ENCODE data around the gene UBE3B.
"Not testable (repeated sequence)": the region's sequence is repeated elsewhere in the genome, so short reads cannot be mapped to it uniquely, and the experiment has no call there.

The UBE3B gene

DNA sequence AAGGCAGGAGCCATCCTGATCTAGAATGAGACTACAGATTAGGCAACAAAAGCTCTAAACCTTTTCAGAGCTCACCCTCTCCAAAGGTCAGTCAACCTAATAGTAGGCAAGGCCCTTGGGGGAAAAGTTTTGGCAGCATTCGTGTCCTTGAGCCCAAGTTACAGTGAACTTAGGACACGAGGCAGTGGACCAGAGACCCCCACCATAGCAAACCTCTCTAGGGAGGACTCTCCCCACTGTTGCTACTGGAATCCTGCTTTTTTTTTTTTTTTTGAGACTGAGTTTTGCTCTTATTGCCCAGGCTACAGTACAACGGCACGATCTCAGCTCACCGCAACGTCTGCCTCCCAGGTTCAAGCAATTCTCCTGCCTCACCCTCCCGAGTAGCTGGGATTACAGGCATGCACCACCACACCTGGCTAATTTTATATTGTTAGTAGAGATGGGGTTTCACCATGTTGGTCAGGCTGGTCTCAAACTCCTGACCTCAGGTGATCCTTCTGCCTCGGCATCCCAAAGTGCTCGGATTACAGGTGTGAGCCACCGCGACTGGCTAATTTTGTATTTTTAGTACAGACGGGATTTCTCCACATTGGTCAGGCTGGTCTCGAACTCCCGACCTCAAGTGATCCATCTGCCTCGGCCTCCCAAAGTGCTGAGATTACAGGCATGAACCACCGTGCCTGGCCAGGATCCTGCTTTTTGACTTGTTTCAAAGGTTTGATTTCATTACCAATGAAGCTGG, 3.7 kb upstream of the UBE3B start:
- not testable (repeated sequence) for H3K9me3 Mint-ChIP-seq; ATAC-seq (replicated peaks)
- peaks cover 29 to 35% of the 10 kb centered on the region in 2 donors for H3K4me1 Mint-ChIP-seq (ENCODE audit: low read depth in 2 of 2)

DNA sequence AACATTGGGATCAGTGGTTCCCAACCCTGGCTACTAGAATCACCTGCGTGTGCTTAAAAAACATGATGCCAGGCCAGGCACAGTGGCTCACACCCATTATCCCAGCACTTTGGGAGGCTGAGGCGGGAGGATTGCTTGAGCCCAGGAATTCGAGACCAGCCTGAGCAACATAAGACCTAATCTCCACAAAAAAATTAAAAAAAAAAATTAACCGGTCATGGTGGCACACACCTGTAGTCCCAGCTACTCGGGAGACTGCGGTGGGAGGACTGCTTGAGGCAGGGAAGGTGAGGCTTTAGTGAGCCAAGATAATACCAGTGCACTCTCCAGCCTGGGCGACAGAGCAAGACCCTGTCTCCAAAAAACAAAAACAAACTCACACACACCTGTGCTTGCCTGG, 2.3 kb upstream of the UBE3B start:
- Mint-ChIP-seq H3K27me3 (no peaks in the 10 kb centered on the region), H3K4me3 (no peak overlapping the region), H3K27ac (no peak overlapping the region), H3K4me1 (ENCODE audit: low read depth in 2 of 2) (peaks cover 29 to 44% of the 10 kb centered on the region in 2 donors), H3K9me3 (no peaks in the 10 kb centered on the region), H3K36me3 (ENCODE audit: insufficient read depth) (peaks cover 15% of the 10 kb centered on the region)
- no peak for ATAC-seq (replicated peaks)
- no peak for DNase-seq

More for the DNA sequence above, 3.7 kb upstream of the UBE3B start:
- not testable (repeated sequence) for DNase-seq, H3K4me3 Mint-ChIP-seq, H3K27me3 Mint-ChIP-seq, H3K27ac Mint-ChIP-seq
- peaks cover 18% of the 10 kb centered on the region for H3K36me3 Mint-ChIP-seq (ENCODE audit: insufficient read depth)

DNA sequence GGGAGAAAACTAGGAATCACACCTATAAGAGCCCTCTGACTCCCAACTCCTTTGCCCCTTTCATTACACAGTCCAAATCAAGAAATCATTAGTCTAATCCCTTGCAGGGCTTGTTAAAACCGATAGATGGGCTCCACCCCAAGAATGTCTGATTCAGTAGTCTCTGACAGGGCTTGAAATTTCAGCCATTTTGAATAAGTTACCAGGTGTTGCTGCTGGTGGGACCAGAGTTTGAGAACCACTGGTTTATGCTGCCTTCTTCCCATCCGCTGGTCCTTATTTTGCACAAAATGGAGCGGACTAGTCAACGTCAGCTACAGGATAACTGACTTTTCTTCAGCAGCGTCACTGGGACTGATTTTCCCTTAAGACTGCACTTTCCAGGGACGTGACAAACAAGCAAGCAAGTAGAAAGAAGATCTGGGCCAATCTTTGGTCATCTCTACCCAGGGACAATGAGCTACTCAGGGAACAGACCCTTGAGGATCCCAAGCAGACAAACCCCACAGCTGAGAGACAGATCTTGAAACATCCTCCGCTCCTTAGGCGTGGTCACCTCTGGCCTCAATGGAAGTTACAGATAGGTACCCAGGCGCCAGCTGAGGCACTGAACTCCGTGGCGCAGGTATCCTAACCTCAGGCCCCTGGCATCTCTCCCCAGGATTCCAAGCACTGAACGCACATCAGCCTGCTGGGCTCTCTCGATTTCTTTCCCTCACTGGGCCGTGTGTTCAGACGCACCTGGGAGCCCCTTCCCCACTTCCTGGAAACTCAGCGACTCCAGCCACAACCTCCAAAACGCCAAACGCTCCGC, 1.2 kb upstream of the UBE3B start:
- H3K4me3 Mint-ChIP-seq = peak overlapping the region; percentile 98 to 99
- no peaks in the 10 kb centered on the region for H3K9me3 Mint-ChIP-seq
- ATAC-seq (replicated peaks) = no peak
- peaks cover 21 to 36% of the 10 kb centered on the region in 2 donors for H3K4me1 Mint-ChIP-seq (ENCODE audit: low read depth in 2 of 2)
- DNase-seq = no peak
- H3K36me3 Mint-ChIP-seq (ENCODE audit: insufficient read depth) = peaks cover 12% of the 10 kb centered on the region
- peak overlapping the region; percentile 97 to 99 for H3K27ac Mint-ChIP-seq
- H3K27me3 Mint-ChIP-seq = no peaks in the 10 kb centered on the region

DNA sequence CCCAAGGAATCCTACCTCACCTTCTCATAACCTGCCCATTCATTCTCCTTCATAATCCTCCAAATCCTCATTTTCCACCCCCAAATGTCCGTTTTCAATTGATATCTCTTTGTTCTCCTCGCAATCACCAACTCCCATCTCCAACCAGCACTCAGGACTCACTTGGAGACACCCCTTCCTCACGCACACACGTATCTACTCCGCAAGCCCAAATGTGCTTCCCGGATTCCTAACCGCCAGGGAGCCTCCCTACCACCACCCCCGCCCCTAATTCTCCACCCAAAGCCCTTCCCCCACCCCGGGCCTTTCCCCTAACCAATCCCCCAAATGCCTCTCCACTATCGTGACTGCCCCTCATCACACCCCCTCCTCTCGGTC, 638 bp upstream of the UBE3B start:
- H3K4me1 Mint-ChIP-seq (ENCODE audit: low read depth in 2 of 2) = peaks cover 21 to 36% of the 10 kb centered on the region in 2 donors
- ATAC-seq (replicated peaks) = no peak
- peaks cover 12% of the 10 kb centered on the region for H3K36me3 Mint-ChIP-seq (ENCODE audit: insufficient read depth)
- no peaks in the 10 kb centered on the region for H3K9me3 Mint-ChIP-seq
- peak overlapping the region; percentile 97 to 99 for H3K27ac Mint-ChIP-seq
- no peaks in the 10 kb centered on the region for H3K27me3 Mint-ChIP-seq
- peak overlapping the region; percentile 98 to 99 for H3K4me3 Mint-ChIP-seq
- DNase-seq = no peak

DNA sequence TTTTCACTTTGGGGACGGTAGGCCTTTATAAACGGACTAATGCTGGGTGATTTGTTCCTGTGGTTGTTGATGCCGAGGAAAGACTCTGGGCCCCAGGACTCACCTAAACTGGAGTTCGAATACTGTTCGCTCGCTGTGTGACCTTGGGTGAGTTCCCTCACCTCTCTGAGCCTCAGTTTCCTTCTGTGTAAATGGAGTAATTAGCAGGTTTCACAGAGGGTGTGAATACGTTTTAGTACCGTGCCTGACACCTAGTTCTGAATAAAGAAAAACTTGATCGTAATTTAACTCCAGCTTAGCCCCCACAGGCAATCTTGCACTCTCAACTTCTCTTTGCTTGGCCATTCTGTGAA, 505 bp downstream of the UBE3B start:
- Mint-ChIP-seq H3K36me3 (ENCODE audit: insufficient read depth) (peaks cover 12% of the 10 kb centered on the region), H3K4me3 (peak overlapping the region; percentile 98 to 99), H3K27me3 (no peaks in the 10 kb centered on the region), H3K4me1 (ENCODE audit: low read depth in 2 of 2) (peaks cover 21 to 34% of the 10 kb centered on the region in 2 donors), H3K27ac (peak overlapping the region; percentile 97 to 99), H3K9me3 (no peaks in the 10 kb centered on the region)
- DNase-seq (no peak), ATAC-seq (replicated peaks) (no peak)

DNA sequence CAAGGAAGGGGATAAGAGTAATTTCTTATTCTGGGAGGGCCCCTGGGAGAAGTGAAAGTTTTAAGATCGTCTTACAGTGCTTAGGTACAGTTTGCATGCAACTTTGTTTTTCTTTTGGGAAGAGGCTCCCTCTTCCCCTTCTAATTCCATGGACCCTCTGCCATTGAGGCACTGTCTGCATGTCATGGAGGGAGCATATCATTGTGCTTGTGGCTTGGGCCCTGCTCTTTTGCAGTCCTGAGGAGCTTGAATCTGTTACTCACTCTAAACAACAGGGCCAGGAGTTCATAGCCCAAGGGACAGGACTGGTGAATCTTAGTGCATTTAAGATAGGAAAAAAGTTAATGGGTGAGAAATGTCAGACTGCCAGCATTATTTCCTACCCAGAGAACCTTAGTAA, 2.3 kb downstream of the UBE3B start:
- Mint-ChIP-seq H3K4me3 (no peak overlapping the region), H3K27ac (no peak overlapping the region), H3K27me3 (no peaks in the 10 kb centered on the region), H3K36me3 (ENCODE audit: insufficient read depth) (peaks cover 27% of the 10 kb centered on the region), H3K9me3 (no peaks in the 10 kb centered on the region), H3K4me1 (ENCODE audit: low read depth in 2 of 2) (peaks cover 20 to 29% of the 10 kb centered on the region in 2 donors)
- ATAC-seq (replicated peaks) (no peak), DNase-seq (no peak)

DNA sequence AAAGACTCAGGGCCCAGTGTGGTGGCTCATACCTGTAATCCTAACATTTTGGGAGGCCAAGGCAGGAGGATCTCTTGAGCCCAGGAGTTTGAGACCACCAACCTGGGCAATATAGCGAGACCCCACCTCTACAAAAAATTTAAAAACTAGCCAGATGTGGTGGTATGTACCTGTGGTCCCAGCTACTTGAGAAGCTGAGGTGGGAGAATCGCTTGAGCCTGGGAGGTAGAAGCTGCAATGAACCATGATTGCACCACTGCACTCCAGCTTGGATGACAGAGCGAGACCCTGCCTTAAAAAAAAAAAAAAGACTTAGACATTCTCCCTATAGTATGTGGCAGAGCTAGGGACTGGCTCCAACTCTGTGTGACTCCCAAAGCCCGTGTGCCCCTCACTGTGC, 2.9 kb downstream of the UBE3B start:
- Mint-ChIP-seq H3K36me3 (ENCODE audit: insufficient read depth) (peaks cover 32% of the 10 kb centered on the region), H3K4me1 (ENCODE audit: low read depth in 2 of 2) (peaks cover 20 to 29% of the 10 kb centered on the region in 2 donors), H3K4me3 (no peak overlapping the region), H3K27ac (no peak overlapping the region), H3K9me3 (no peaks in the 10 kb centered on the region), H3K27me3 (no peaks in the 10 kb centered on the region)
- DNase-seq (no peak), ATAC-seq (replicated peaks) (no peak)

DNA sequence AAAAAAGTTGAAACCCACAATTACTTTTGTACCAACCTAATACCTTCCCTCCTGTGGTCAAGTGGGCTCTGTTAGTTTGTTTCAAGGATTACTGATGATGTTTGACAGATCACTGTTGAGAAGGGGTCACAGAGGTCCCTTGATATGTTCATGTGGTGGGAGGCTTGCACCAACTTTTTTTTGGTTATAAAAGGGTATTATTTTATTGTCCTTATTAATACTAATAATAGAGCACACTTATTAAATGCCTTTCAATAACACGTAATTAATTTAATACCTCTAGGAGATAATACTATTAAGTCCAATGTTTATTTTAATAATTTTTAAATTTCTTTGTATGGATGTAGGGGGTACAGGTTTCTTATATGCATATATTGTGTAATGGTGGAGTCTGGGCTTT, 4.4 kb downstream of the UBE3B start:
- no peak for ATAC-seq (replicated peaks)
- Mint-ChIP-seq H3K27ac (no peak overlapping the region), H3K36me3 (ENCODE audit: insufficient read depth) (peaks cover 44% of the 10 kb centered on the region)

DNA sequence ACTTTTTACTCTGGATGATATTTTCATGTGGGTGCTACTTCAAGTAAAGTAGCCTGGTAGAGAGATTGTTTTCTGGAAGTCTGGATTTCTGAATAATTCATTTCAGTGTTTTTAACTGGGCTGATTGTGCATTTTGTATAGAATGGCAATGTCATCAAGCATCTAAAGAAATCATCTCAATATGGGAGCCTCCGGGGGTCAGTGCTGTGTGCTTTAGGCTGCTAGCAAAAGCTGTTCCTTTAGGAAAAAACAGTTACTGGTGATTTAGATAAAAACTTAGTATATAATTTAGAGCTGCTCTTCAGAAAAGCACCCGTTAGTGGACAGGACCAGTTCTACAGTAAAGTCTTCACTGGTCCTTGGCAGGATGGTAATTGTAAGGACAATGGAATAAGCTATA, 5.1 kb downstream of the UBE3B start:
- Mint-ChIP-seq H3K36me3 (ENCODE audit: insufficient read depth) (peaks cover 43% of the 10 kb centered on the region), H3K4me3 (no peak overlapping the region), H3K27ac (no peak overlapping the region), H3K4me1 (ENCODE audit: low read depth in 2 of 2) (peaks cover 8 to 12% of the 10 kb centered on the region in 2 donors), H3K9me3 (no peaks in the 10 kb centered on the region), H3K27me3 (no peaks in the 10 kb centered on the region)
- ATAC-seq (replicated peaks) (no peak), DNase-seq (no peak)

More for the DNA sequence above, 4.4 kb downstream of the UBE3B start:
- no peak for DNase-seq
- Mint-ChIP-seq H3K27me3 (no peaks in the 10 kb centered on the region), H3K4me3 (no peak overlapping the region), H3K9me3 (no peaks in the 10 kb centered on the region), H3K4me1 (ENCODE audit: low read depth in 2 of 2) (peaks cover 13 to 17% of the 10 kb centered on the region in 2 donors)

DNA sequence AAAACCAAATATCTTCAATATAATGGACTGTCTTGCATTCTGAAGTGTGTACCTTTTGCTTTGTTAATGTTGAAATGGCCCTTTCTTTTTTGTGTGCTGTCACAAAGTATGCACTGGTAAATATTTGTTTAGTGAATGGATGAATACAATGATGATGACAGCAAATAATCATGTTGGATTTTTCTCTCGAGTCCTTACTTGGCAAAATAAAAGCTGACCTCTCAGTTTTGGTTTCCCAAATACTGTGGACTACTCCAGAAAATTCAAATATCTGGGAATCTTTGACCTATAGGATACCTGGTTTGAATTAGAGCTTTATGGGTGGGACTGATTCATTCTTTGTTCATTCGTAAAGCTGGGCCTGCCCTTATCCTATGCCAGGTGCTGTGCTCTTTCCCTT, 5.5 kb downstream of the UBE3B start:
- Mint-ChIP-seq H3K4me3 (no peak overlapping the region), H3K36me3 (ENCODE audit: insufficient read depth) (peaks cover 41% of the 10 kb centered on the region), H3K9me3 (no peaks in the 10 kb centered on the region), H3K27me3 (no peaks in the 10 kb centered on the region), H3K27ac (no peak overlapping the region), H3K4me1 (ENCODE audit: low read depth in 2 of 2) (peaks cover 8 to 12% of the 10 kb centered on the region in 2 donors)
- DNase-seq (no peak), ATAC-seq (replicated peaks) (no peak)

DNA sequence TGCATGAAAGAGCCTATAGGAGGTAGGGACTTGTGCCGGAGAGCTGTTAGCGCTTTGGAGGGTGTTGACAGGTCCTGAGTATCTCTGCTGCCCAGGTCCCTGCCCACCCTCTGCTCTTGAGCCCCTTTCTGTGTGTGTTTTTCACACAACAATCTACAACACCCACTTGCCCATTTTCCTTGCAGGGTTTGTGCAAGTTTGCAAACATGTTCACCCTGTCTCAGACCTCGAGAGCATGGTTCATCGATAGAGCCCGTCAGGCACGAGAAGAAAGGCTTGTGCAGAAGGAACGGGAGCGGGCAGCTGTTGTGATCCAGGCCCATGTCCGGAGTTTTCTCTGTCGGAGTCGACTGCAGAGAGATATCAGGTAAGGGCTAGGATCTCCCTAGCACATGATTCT, 5.9 kb downstream of the UBE3B start:
- no peaks in the 10 kb centered on the region for H3K27me3 Mint-ChIP-seq
- no peak for ATAC-seq (replicated peaks)
- no peak for DNase-seq
- H3K27ac Mint-ChIP-seq = no peak overlapping the region
- peaks cover 38% of the 10 kb centered on the region for H3K36me3 Mint-ChIP-seq (ENCODE audit: insufficient read depth)
- H3K4me1 Mint-ChIP-seq (ENCODE audit: low read depth in 2 of 2) = peaks cover 8 to 12% of the 10 kb centered on the region in 2 donors
- no peaks in the 10 kb centered on the region for H3K9me3 Mint-ChIP-seq
- no peak overlapping the region for H3K4me3 Mint-ChIP-seq

DNA sequence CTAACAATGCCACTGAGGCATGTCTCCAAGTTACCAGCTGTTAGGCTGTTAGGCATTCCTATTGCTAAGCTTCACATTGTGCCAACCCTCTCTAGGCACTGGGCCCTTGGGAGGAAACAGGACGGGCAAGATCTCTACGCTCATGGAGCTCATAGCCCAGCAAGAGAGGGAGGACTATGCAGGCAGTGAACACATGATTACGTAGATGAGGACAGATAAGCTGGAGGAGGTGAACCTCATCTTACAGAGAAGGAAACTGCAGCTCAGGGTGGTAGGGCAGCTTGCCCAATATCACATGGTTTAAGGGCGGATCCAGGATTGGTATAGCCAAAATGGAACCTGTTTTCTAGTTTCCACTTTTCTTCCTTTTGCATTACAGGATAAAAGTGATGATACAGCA, 7.8 kb downstream of the UBE3B start:
- no peaks in the 10 kb centered on the region for H3K4me1 Mint-ChIP-seq (ENCODE audit: low read depth in 2 of 2)
- ATAC-seq (replicated peaks) = no peak

DNA sequence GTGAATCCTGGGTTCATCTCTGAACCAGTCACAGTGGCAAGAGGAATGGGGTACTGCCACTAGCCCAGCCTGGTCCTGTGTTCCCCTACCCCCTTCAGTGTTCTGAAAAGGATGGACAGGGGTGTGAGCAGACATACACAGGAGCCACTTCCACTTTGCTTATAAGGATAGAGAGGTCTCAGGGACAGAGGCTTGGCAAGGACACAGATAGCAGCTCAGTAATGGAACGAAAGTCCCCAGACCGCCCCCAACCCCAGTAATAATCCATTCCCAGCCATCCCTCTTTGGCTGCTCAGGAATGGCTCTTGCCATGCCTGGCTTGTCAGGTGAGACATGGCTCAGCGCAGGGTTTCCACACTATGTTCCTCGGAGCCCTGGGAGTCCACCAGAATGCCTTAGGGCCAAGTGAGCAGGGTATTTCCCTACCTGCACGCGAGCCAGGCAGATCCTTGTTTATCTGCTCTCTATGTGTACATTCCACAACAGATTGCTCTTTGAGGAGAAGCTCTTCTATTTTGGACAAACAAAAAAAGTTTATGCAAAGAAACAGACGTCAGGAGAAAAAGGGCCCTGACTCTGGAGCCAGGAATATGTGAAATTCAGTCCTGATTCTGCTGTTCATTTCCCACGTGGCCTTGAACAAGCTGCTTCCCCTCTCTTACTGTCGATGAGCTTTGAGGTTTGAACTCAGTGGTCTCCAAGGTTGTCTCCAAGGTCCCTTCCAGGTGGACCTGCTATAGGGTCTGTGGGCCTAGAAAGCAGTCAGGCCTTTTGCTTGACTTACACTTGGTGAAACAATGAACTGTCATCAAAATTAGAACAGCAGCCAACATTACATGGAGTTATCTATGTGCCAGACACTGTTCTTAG, 10.0 kb downstream of the UBE3B start:
- no peaks in the 10 kb centered on the region for H3K4me1 Mint-ChIP-seq (ENCODE audit: low read depth in 2 of 2)
- DNase-seq (no peak), ATAC-seq (replicated peaks) (no peak)
- H3K9me3 Mint-ChIP-seq = no peaks in the 10 kb centered on the region
- H3K27ac Mint-ChIP-seq = no peak overlapping the region
- H3K36me3 Mint-ChIP-seq (ENCODE audit: insufficient read depth) = peaks cover 68% of the 10 kb centered on the region
- H3K27me3 Mint-ChIP-seq = no peaks in the 10 kb centered on the region
- no peak overlapping the region for H3K4me3 Mint-ChIP-seq

More for the DNA sequence above, 7.8 kb downstream of the UBE3B start:
- H3K4me3 Mint-ChIP-seq = no peak overlapping the region
- no peak overlapping the region for H3K27ac Mint-ChIP-seq
- no peaks in the 10 kb centered on the region for H3K27me3 Mint-ChIP-seq
- no peak for DNase-seq
- peaks cover 52% of the 10 kb centered on the region for H3K36me3 Mint-ChIP-seq (ENCODE audit: insufficient read depth)
- H3K9me3 Mint-ChIP-seq = no peaks in the 10 kb centered on the region
